Activated CD8-positive, alpha-beta memory T cell treated with anti-CD3 and anti-CD28 coated beads, Interleukin-2, amount 50 U/mL, for 4 hours (primary cell): ENCODE measurements around the gene LRP2.

ENCODE experiments used
- DNase-seq: peaks from one replicate; pipeline ENCODE4 v3.0.0-alpha.2; 2020

LRP2 gene

GRCh38 chr2:169232551-169233154, 129.7 kb downstream of the LRP2 start:
- no peak for DNase-seq

- DNase-seq, result no peak
Measured at GRCh38 chr2:169230204-169230603, 132.1 kb downstream of the LRP2 start.

- no peak for DNase-seq
Measured at GRCh38 chr2:169229590-169229989, 132.7 kb downstream of the LRP2 start.

- no peak for DNase-seq
Measured at GRCh38 chr2:169225906-169226305, 136.4 kb downstream of the LRP2 start.

GRCh38 chr2:169225233-169225750, 137.0 kb downstream of the LRP2 start:
- no peak for DNase-seq

GRCh38 chr2:169222665-169223064, 139.7 kb downstream of the LRP2 start:
- no peak for DNase-seq

- DNase-seq, result no peak
Measured at GRCh38 chr2:169221745-169222369, 140.5 kb downstream of the LRP2 start.

- no peak for DNase-seq
Measured at GRCh38 chr2:169210917-169211316, 151.4 kb downstream of the LRP2 start.

GRCh38 chr2:169208026-169208425, 154.3 kb downstream of the LRP2 start:
- no peak for DNase-seq

GRCh38 chr2:169205176-169205575, 157.2 kb downstream of the LRP2 start:
- DNase-seq, result no peak

GRCh38 chr2:169203952-169204351, 158.4 kb downstream of the LRP2 start:
- DNase-seq, result no peak

GRCh38 chr2:169200756-169201155, 161.6 kb downstream of the LRP2 start:
- DNase-seq, result no peak

- DNase-seq, result no peak
Measured at GRCh38 chr2:169193618-169194017, 168.7 kb downstream of the LRP2 start.

- no peak for DNase-seq
Measured at GRCh38 chr2:169190197-169190775, 172.0 kb downstream of the LRP2 start.

GRCh38 chr2:169189132-169189531, 173.2 kb downstream of the LRP2 start:
- no peak for DNase-seq

- DNase-seq, result no peak
Measured at GRCh38 chr2:169185711-169186110, 176.6 kb downstream of the LRP2 start.

- no peak for DNase-seq
Measured at GRCh38 chr2:169184074-169184473, 178.3 kb downstream of the LRP2 start.

- no peak for DNase-seq
Measured at GRCh38 chr2:169182573-169182972, 179.8 kb downstream of the LRP2 start.

- DNase-seq, result no peak
Measured at GRCh38 chr2:169178804-169179390, 183.4 kb downstream of the LRP2 start.

- no peak for DNase-seq
Measured at GRCh38 chr2:169178364-169178763, 184.0 kb downstream of the LRP2 start.

- DNase-seq, result no peak
Measured at GRCh38 chr2:169175112-169175511, 187.2 kb downstream of the LRP2 start.

GRCh38 chr2:169173876-169174275, 188.5 kb downstream of the LRP2 start:
- DNase-seq, result no peak

GRCh38 chr2:169172914-169173313, 189.4 kb downstream of the LRP2 start:
- DNase-seq, result no peak

GRCh38 chr2:169172151-169172735, 190.1 kb downstream of the LRP2 start:
- DNase-seq, result no peak
